OCI-LY7 (cell line): Measurements from ENCODE around the gene EFNA5. TPM values are rescaled to one million over a fixed set of nuclear protein-coding genes. Genes with fewer than 3 reads are reported as not detected.

ENCODE experiments used
- BruUV-seq: library from RNA; stranded (reverse); fragments of 400-500 nt; replicated peaks from 2 replicates; lab custom pipeline; 2021; lab: Mats Ljungman, UMichigan
- CTCF ChIA-PET: fragments of 300-600 bp; sonication (Branson Sonifier 250); formaldehyde crosslinking; loops from one replicate; lab custom pipeline; 2022; ENCODE audit warnings: antibody characterized with exemption; ENCODE audit not compliant: unreplicated experiment; lab: Charles Lee
- POLR2A ChIA-PET: fragments of 300-600 bp; sonication (Branson Sonifier 250); formaldehyde crosslinking; loops from one replicate; lab custom pipeline; 2022; ENCODE audit warnings: antibody characterized with exemption; lab: Charles Lee
- DNase-seq: peaks from one replicate; pipeline ENCODE4 v3.0.0-alpha.2; 2015; ENCODE audit warnings: low spot score
- H2AFZ ChIP-seq: fragments of 200-600 bp; sonication (generic), shearing (Covaris generic); 2 replicates; pipeline ENCODE4 v1.6.1; 2014; ENCODE audit warnings: mild to moderate bottlenecking, antibody characterized with exemption, low read length, moderate library complexity
- H3K27ac ChIP-seq: fragments of 200-600 bp; sonication (generic); 2 replicates; pipeline ENCODE4 v1.5.1; 2014; ENCODE audit warnings: mixed run types, low read depth, mild to moderate bottlenecking, moderate library complexity, low read length, inconsistent platforms; ENCODE audit not compliant: poor library complexity, severe bottlenecking
- H3K36me3 ChIP-seq: fragments of 200-600 bp; sonication (generic); 2 replicates; pipeline ENCODE4 v1.6.1; 2014; ENCODE audit warnings: mild to moderate bottlenecking, antibody characterized with exemption, low read length, moderate library complexity, mixed read lengths; ENCODE audit not compliant: insufficient read depth
- H3K4me1 ChIP-seq: fragments of 200-600 bp; sonication (generic); 2 replicates; pipeline ENCODE4 v1.5.1; 2014; ENCODE audit warnings: mild to moderate bottlenecking, low read length; ENCODE audit not compliant: insufficient read depth, poor library complexity, severe bottlenecking
- H3K4me2 ChIP-seq: fragments of 200-600 bp; sonication (generic); 2 replicates; pipeline ENCODE4 v1.6.1; 2014; ENCODE audit warnings: mild to moderate bottlenecking, low read length
- H3K4me3 ChIP-seq: fragments of 200-600 bp; sonication (generic); 2 replicates; pipeline ENCODE4 v1.5.1; 2014; ENCODE audit warnings: mild to moderate bottlenecking, low read depth, low read length; ENCODE audit not compliant: poor library complexity, severe bottlenecking
- H3K79me2 ChIP-seq: fragments of 200-600 bp; sonication (generic); 2 replicates; pipeline ENCODE4 v1.6.1; 2016; ENCODE audit warnings: low read depth, mild to moderate bottlenecking, low read length, moderate library complexity, mixed read lengths; ENCODE audit not compliant: insufficient read depth
- H3K9me2 ChIP-seq: fragments of 200-600 bp; sonication (generic); 2 replicates; pipeline ENCODE4 v1.6.1; 2016; ENCODE audit warnings: mild to moderate bottlenecking, low read length, mixed read lengths; ENCODE audit not compliant: insufficient read depth
- H3K9me3 ChIP-seq: fragments of 200-600 bp; sonication (generic); 2 replicates; pipeline ENCODE4 v1.6.1; 2014; ENCODE audit warnings: mild to moderate bottlenecking, mixed run types, low read length, mixed read lengths
- H4K20me1 ChIP-seq: fragments of 200-600 bp; sonication (generic); 2 replicates; pipeline ENCODE4 v1.6.1; 2014; ENCODE audit warnings: mild to moderate bottlenecking, antibody characterized with exemption, low read length, moderate library complexity, mixed read lengths; ENCODE audit not compliant: insufficient read depth
- EZH2phosphoT487 ChIP-seq: fragments of 200-600 bp; sonication (generic); IDR thresholded peaks from 2 replicates; pipeline ENCODE4 v1.6.1; 2018; ENCODE audit warnings: low read depth, borderline replicate concordance, mild to moderate bottlenecking, mixed run types, antibody characterized with exemption, low read length, moderate library complexity, mixed read lengths
- intact Hi-C: fragments of 100-400 bp; cut with micrococcal nuclease; formaldehyde crosslinking; loops from one replicate; pipeline ENCODE4 v1.10.0; 2022; ENCODE audit not compliant: unreplicated experiment
- total RNA-seq, 2 experiments: library from RNA; depleted of rRNA in 1 of 2; stranded (reverse); fragments of >200 nt in 1 of 2; shearing (Covaris generic) in 1 of 2; gene quantifications; 2 replicates each; pipeline ENCODE4 v1.2.3, GENCODE V29; 2014 to 2022
- TF ChIP-seq, protein P1 (sequence below): fragments of 200-600 bp; sonication (generic); conservative IDR thresholded peaks from 2 replicates; pipeline ENCODE4 v1.5.1; 2014; ENCODE audit warnings: mild to moderate bottlenecking, antibody characterized with exemption, low read length, moderate library complexity, mixed read lengths

EFNA5 gene
- total RNA-seq, 2 experiments from 2014 or later: 2.1 to 3.1 TPM

DNA sequence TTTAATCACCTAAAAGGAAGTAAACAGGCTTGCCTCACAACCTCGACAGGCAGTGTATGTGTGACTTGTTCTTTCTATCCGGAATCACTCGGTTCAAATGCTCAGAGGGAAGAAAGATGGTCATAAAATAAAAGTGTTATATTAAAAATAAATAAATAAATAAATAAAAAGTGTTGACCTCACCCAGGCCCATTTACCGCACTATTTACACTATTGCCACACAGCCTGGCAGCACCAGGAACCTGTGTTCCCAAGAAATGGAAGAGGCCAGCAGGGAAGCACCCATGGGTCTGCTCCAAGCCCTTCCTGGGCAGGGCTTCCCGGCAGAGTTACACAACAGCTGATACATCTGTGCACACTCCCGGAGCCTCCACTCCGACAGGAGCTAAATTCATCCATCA is 127.9 kb downstream of the EFNA5 start:
- no peak for TF ChIP-seq EZH2phosphoT487
- TF ChIP-seq, protein P1, sequence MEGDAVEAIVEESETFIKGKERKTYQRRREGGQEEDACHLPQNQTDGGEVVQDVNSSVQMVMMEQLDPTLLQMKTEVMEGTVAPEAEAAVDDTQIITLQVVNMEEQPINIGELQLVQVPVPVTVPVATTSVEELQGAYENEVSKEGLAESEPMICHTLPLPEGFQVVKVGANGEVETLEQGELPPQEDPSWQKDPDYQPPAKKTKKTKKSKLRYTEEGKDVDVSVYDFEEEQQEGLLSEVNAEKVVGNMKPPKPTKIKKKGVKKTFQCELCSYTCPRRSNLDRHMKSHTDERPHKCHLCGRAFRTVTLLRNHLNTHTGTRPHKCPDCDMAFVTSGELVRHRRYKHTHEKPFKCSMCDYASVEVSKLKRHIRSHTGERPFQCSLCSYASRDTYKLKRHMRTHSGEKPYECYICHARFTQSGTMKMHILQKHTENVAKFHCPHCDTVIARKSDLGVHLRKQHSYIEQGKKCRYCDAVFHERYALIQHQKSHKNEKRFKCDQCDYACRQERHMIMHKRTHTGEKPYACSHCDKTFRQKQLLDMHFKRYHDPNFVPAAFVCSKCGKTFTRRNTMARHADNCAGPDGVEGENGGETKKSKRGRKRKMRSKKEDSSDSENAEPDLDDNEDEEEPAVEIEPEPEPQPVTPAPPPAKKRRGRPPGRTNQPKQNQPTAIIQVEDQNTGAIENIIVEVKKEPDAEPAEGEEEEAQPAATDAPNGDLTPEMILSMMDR: no peak
- Histone ChIP-seq H3K4me2 (peak overlapping the region; percentile 55; the same call in 1 of the 2 replicates), H3K9me2 (no peaks in the 10 kb centered on the region), H3K4me3 (no peak overlapping the region), H3K36me3 (no peaks in the 10 kb centered on the region), H3K9me3 (no peaks in the 10 kb centered on the region), H3K4me1 (peaks cover 31% of the 10 kb centered on the region), H4K20me1 (no peaks in the 10 kb centered on the region), H3K27ac (no peak overlapping the region), H2AFZ (peak overlapping the region; percentile 64), H3K79me2 (no peaks in the 10 kb centered on the region)
- CTCF ChIA-PET: no interaction called here
- no peak for DNase-seq
- intact Hi-C loops: no loop called here
- no TSS peak for BruUV-seq
- POLR2A ChIA-PET: interaction anchor here (0.7 to 2.1 kb wide), 6 partner anchors 10 to 361 kb away, joined by 3 to 7 read pairs (median 4); no protein-coding TSS in a partner anchor

DNA sequence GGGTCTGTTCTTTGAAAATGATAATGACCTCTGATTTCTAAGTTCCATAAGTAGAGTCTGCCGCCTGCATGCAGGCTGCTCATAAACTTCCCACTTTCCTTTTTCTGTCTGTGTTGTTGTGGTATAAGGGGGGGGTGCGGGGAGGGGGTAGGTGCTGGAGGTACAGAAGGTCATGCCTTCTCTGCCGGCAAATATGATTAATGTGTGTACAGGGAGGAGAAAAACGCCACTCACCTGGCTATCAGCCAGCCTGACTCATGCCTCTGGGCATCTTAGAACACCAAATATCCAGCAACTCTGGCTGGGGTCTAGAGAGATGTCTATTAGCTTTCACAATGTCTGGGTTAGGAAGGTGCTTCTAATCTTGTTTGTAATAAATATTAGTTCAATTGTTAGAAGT is 128.3 kb downstream of the EFNA5 start:
- BruUV-seq: no TSS peak
- DNase-seq: peak; percentile 29
- intact Hi-C loops: no loop called here
- ChIA-PET POLR2A (interaction anchor here (0.6 to 2.1 kb wide), 5 partner anchors 10 to 152 kb away, joined by 3 to 6 read pairs (median 5); no protein-coding TSS in a partner anchor), CTCF (no interaction called here)
- TF ChIP-seq EZH2phosphoT487: no peak
- TF ChIP-seq, protein P1: no peak
- no peaks in the 10 kb centered on the region for H3K9me3 ChIP-seq
- no peaks in the 10 kb centered on the region for H4K20me1 ChIP-seq
- no peaks in the 10 kb centered on the region for H3K9me2 ChIP-seq
- no peak overlapping the region for H3K27ac ChIP-seq
- H3K36me3 ChIP-seq: no peaks in the 10 kb centered on the region
- H3K4me3 ChIP-seq: no peak overlapping the region
- no peaks in the 10 kb centered on the region for H3K79me2 ChIP-seq
- peak overlapping the region; percentile 64 for H2AFZ ChIP-seq
- peak overlapping the region; percentile 55 for H3K4me2 ChIP-seq
- peaks cover 27% of the 10 kb centered on the region for H3K4me1 ChIP-seq

DNA sequence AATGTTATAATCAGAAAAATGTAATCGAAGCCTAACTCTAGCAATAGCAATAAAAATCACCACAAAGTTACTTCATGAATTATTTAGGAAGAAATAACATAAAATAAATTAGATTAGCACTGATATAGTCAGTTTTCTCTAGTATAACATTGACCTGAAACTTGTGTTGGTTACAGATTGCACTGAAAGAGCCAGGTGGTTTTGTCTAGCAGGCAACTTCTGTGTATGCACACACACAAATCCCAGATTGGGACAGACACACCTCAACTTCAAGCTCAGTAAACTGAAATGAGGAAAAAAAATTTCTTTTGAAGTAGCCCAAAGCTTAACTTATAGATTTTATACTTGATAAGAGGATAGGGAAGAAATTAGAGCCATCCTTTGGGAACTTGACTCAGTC is 129.3 kb downstream of the EFNA5 start:
- BruUV-seq: no TSS peak

More for the DNA sequence above, 129.3 kb downstream of the EFNA5 start:
- Histone ChIP-seq H3K79me2 (no peaks in the 10 kb centered on the region), H3K4me2 (peak overlapping the region; percentile 55), H3K4me3 (no peak overlapping the region), H3K9me2 (no peaks in the 10 kb centered on the region), H2AFZ (peak overlapping the region; percentile 64; the same call in 1 of the 2 replicates), H3K4me1 (peaks cover 20% of the 10 kb centered on the region), H3K9me3 (no peaks in the 10 kb centered on the region), H3K27ac (no peak overlapping the region), H4K20me1 (no peaks in the 10 kb centered on the region), H3K36me3 (no peaks in the 10 kb centered on the region)
- TF ChIP-seq, protein P1: no peak
- no peak for TF ChIP-seq EZH2phosphoT487
- ChIA-PET CTCF (interaction anchor here (0.6 kb wide), 1 partner anchor 152 kb away, joined by 3 read pairs; no protein-coding TSS in a partner anchor), POLR2A (interaction anchor here (0.9 to 1.2 kb wide), 2 partner anchors 14 to 151 kb away, joined by 4 to 5 read pairs; no protein-coding TSS in a partner anchor)
- intact Hi-C loops: no loop called here
- peak; percentile 32 for DNase-seq
